Gastroesophageal sphincter (tissue), 4 donors: ENCODE results near the gene GNAQ. TPM values are rescaled to one million over a fixed set of nuclear protein-coding genes. Genes with fewer than 3 reads are reported as not detected.

Experiments used
- ATAC-seq: fragments of 150-250 bp; one replicate; pipeline ENCODE4 v1.9.1; 2016; ENCODE audit warnings: mild to moderate bottlenecking, moderate library complexity
- H3K27ac ChIP-seq, 4 donors: fragments of 200-600 bp; sonication (generic) in 3 of 4; 1 replicate in 3 of 4; 2 replicates in 1 of 4; pipeline ENCODE4 v1.5.1; 2016 to 2019
- H3K27me3 ChIP-seq: fragments of 200-600 bp; sonication (generic); one replicate; pipeline ENCODE4 v1.5.1; 2019
- H3K36me3 ChIP-seq, 2 donors: fragments of 200-600 bp; sonication (generic); one replicate each; pipeline ENCODE4 v1.5.1; 2019; ENCODE audit warnings: control low read depth in 1 of 2
- H3K4me1 ChIP-seq, 3 donors: fragments of 200-600 bp; sonication (generic); 1 replicate in 2 of 3; 2 replicates in 1 of 3; pipeline ENCODE4 v1.5.1; 2016 to 2019; ENCODE audit warnings: control low read depth in 2 of 3
- H3K4me3 ChIP-seq, 2 donors: fragments of 200-600 bp; sonication (generic); one replicate each; pipeline ENCODE4 v1.5.1; 2019; ENCODE audit warnings: mild to moderate bottlenecking in 1 of 2, moderate library complexity in 1 of 2
- H3K9me3 ChIP-seq, 3 donors: fragments of 200-600 bp; sonication (generic); one replicate each; pipeline ENCODE4 v1.5.1; 2017 to 2019; ENCODE audit warnings: control low read depth in 2 of 3
- CTCF ChIP-seq, 4 experiments: fragments of 200-600 bp in 2 of 4; fragments of 450-650 bp in 2 of 4; sonication (generic) in 1 of 4; IDR thresholded peaks; one replicate each; pipeline ENCODE4 v1.5.1; 2017 to 2019; ENCODE audit warnings: antibody characterized with exemption in 4 of 4, mild to moderate bottlenecking in 2 of 4, moderate library complexity in 2 of 4
- EP300 ChIP-seq: sonication (generic); formaldehyde crosslinking; IDR thresholded peaks from one replicate; pipeline ENCODE4 v1.6.1; 2017; ENCODE audit warnings: antibody characterized with exemption, mild to moderate bottlenecking
- POLR2A ChIP-seq, 2 donors: fragments of 450-650 bp; IDR thresholded peaks; one replicate each; pipeline ENCODE4 v1.6.1; 2017; ENCODE audit warnings: antibody characterized with exemption in 2 of 2, mild to moderate bottlenecking in 2 of 2, moderate library complexity in 1 of 2
- POLR2AphosphoS5 ChIP-seq: sonication (generic); formaldehyde crosslinking; IDR thresholded peaks from one replicate; pipeline ENCODE4 v1.6.1; 2017; ENCODE audit warnings: antibody characterized with exemption
- WGBS, 2 donors: methylation state at CpG; one replicate each; pipeline ENCODE4 v1.1.5; 2018; ENCODE audit warnings: low coverage in 1 of 2; 5-methylcytosine and 5-hydroxymethylcytosine counted together
- total RNA-seq, 4 donors: library from RNA; depleted of rRNA; stranded (reverse); fragments of >200 nt; gene quantifications; one replicate each; pipeline ENCODE4 v1.1.0, GENCODE V29; 2016

GNAQ gene
- total RNA-seq, 4 donors from 2014 or later, result 57.6 to 86.4 (median 70.8) TPM

- H3K9me3 ChIP-seq, result no peaks in the 10 kb centered on the region
- H3K4me1 ChIP-seq, result peaks cover 0 to 44% (median 3%) of the 10 kb centered on the region in 3 donors
- ATAC-seq, result no peak
- H3K27ac ChIP-seq, result peak overlapping the region; percentile 77 to 99 (median 94)
- peak overlapping the region; percentile 85 to 87 for H3K4me3 ChIP-seq
- H3K27me3 ChIP-seq, result no peaks in the 10 kb centered on the region
- TF ChIP-seq EP300 (no peak), POLR2A (IDR thresholded peaks at IDR 0.05) (no peak), CTCF (IDR thresholded peaks at IDR 0.05) (no peak), POLR2AphosphoS5 (no peak)
- no peaks in the 10 kb centered on the region for H3K36me3 ChIP-seq
- 46 to 48% methylated on average over 11 to 14 of the region's 14 CpGs for WGBS, 2 donors
Measured at GRCh38 chr9:78032730-78033457, 1.3 kb upstream of the GNAQ start.

GRCh38 chr9:78031893-78032729 lies 500 bp upstream of the GNAQ start:
- Histone ChIP-seq H3K4me3 (peak overlapping the region; percentile 85 to 87), H3K4me1 (peaks cover 0 to 52% (median 8%) of the 10 kb centered on the region in 3 donors), H3K27ac (peak overlapping the region; percentile 77 to 99 (median 94)), H3K9me3 (no peaks in the 10 kb centered on the region), H3K36me3 (no peaks in the 10 kb centered on the region), H3K27me3 (no peaks in the 10 kb centered on the region)
- WGBS, 2 donors, result 0 to 3% methylated on average over 8 to 28 of the region's 95 CpGs
- peak; percentile 93 for ATAC-seq
- TF ChIP-seq POLR2A (IDR thresholded peaks at IDR 0.05) (peak; percentile 94 to 96), POLR2AphosphoS5 (peak; percentile 81), CTCF (IDR thresholded peaks at IDR 0.05) (peak in 2 of 4 experiments; percentile 17), EP300 (no peak)

DNA sequence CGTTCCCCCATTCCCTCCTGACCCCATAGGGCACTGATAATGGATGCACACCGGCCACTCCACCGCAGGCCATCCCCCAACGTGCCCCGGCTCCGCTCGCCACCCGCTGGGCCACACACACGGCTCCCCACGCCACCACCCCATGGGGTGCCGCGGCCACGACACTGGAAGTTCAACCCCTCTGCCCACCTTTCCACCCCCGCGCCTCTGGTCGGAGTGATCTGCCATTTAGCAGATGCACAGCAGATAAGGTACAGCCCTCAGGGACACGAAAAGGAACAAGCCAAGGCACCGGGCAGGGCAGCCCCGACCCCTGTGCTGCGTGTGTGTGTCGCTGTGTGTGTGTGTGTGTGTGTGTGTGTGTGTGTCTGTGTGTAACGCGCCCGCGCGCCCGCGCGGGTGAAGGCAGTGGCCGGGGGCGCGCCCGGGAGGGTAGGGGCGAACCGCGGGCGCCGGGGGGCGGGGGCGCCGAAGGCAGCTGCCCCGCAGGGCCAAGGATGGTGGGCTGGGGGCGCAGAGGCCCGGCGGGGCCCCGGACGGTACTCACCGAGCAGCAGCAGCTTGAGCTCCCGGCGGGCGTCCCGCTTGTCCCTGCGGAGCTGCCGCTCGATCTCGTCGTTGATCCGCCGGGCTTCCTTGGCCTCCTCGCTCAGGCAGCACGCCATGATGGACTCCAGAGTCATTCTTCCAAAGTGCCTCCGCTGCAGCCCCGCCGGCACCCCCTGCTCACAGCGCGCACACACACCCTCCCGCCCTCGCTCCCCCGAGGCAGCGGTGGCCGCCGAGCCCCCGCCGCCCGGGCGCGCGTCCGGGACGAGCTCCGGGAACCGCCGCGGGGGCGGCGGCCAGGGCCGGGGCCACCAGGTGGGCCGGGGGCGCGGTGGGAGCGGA lies 813 bp downstream of the GNAQ start:
- no peak for TF ChIP-seq POLR2AphosphoS5
- TF ChIP-seq EP300, result no peak
- TF ChIP-seq CTCF (IDR thresholded peaks at IDR 0.05), result no peak
- TF ChIP-seq POLR2A (IDR thresholded peaks at IDR 0.05), result no peak
- Histone ChIP-seq H3K9me3 (no peaks in the 10 kb centered on the region), H3K36me3 (no peaks in the 10 kb centered on the region), H3K27ac (peak overlapping the region; percentile 77 to 99 (median 94)), H3K4me3 (peak overlapping the region; percentile 85 to 87), H3K27me3 (no peaks in the 10 kb centered on the region), H3K4me1 (peaks cover 4 to 65% (median 16%) of the 10 kb centered on the region in 3 donors)
- WGBS, 2 donors, result 0% methylated on average over 8 of the region's 91 CpGs; no CpG with 5 or more reads in 1 of the 2 donors
- peak; percentile 4 for ATAC-seq

DNA sequence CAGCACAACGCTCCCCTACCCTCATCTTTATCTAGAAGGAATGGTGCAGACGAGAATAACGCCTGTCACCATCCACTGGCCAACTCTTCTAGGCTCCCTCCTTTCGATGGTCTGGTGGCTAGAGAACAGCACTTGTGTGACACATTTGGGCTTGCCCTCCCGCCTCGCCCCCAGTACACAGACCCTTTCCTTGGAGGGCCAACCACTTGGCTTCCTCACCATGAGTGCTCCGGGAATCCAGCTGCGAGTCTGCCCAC lies 1.4 kb downstream of the GNAQ start:
- H3K4me1 ChIP-seq, result peaks cover 6 to 70% (median 16%) of the 10 kb centered on the region in 3 donors
- no peaks in the 10 kb centered on the region for H3K9me3 ChIP-seq
- H3K36me3 ChIP-seq, result no peaks in the 10 kb centered on the region
- TF ChIP-seq POLR2AphosphoS5 (no peak), POLR2A (IDR thresholded peaks at IDR 0.05) (no peak), EP300 (no peak), CTCF (IDR thresholded peaks at IDR 0.05) (no peak)
- ATAC-seq, result no peak
- 0 to 3% methylated on average over 4 to 5 of the region's 8 CpGs for WGBS, 2 donors
- no peaks in the 10 kb centered on the region for H3K27me3 ChIP-seq
- H3K27ac ChIP-seq, result peak overlapping the region; percentile 77 to 99 (median 94)
- H3K4me3 ChIP-seq, result peak overlapping the region; percentile 85 to 87
